IMR-90 (cell line): ENCODE measurements around the gene EHMT1. TPM values are rescaled to one million over a fixed set of nuclear protein-coding genes. Genes with fewer than 3 reads are reported as not detected.

Source experiments
- ATAC-seq: fragments of 200-7000 bp; cut with Tn5 transposase; 2 replicates; pipeline ENCODE4 v1.9.1; 2020; ENCODE audit warnings: low read depth, mild to moderate bottlenecking, moderate library complexity
- BruUV-seq: library from RNA; stranded (reverse); fragments of 400-500 nt; replicated peaks from 2 replicates; lab custom pipeline; 2021; lab: Mats Ljungman, UMichigan
- CTCF ChIA-PET: fragments of 300-600 bp; formaldehyde crosslinking; extraction: SDS; loops from one replicate; lab custom pipeline; 2021; ENCODE audit warnings: antibody characterized with exemption; lab: Yijun Ruan, JAX
- POLR2A ChIA-PET: fragments of 300-600 bp; sonication (Branson Sonifier 250); formaldehyde crosslinking; loops from one replicate; lab custom pipeline; 2022; ENCODE audit warnings: antibody characterized with exemption; ENCODE audit not compliant: unreplicated experiment; lab: Charles Lee
- DNase-seq: peaks from one replicate; pipeline ENCODE4 v3.0.0; 2013
- H2AFZ ChIP-seq: replicated peaks from 2 replicates; pipeline ENCODE3; 2013; ENCODE audit warnings: low read length, mild to moderate bottlenecking; ENCODE audit not compliant: poor library complexity
- H2AK5ac ChIP-seq: 2 replicates; pipeline ENCODE4 v1.6.1; 2013; ENCODE audit warnings: low read depth, low read length, inconsistent platforms
- H2AK9ac ChIP-seq: replicated peaks from 2 replicates; pipeline ENCODE3; 2013; ENCODE audit warnings: mild to moderate bottlenecking, low read depth, low read length, moderate library complexity; ENCODE audit not compliant: poor library complexity
- H2BK120ac ChIP-seq: 2 replicates; pipeline ENCODE4 v1.6.1; 2013; ENCODE audit warnings: low read depth, low read length, inconsistent platforms
- H2BK15ac ChIP-seq: 3 replicates; pipeline ENCODE4 v1.6.1; 2013; ENCODE audit warnings: low read depth, low read length, inconsistent platforms
- H2BK20ac ChIP-seq: 2 replicates; pipeline ENCODE4 v1.6.1; 2013; ENCODE audit warnings: low read depth, mild to moderate bottlenecking, inconsistent platforms, low read length, moderate library complexity
- H2BK5ac ChIP-seq: 2 replicates; pipeline ENCODE4 v1.6.1; 2013; ENCODE audit warnings: mild to moderate bottlenecking, low read depth, low read length, inconsistent platforms; ENCODE audit not compliant: poor library complexity, severe bottlenecking
- H3K14ac ChIP-seq: replicated peaks from 2 replicates; pipeline ENCODE4 v1.6.1; 2013; ENCODE audit warnings: low read depth, low read length, inconsistent platforms
- H3K18ac ChIP-seq: 2 replicates; pipeline ENCODE4 v1.6.1; 2013; ENCODE audit warnings: low read depth, low read length, control low read depth
- H3K23ac ChIP-seq: 2 replicates; pipeline ENCODE4 v1.6.1; 2013; ENCODE audit warnings: low read depth, low read length, inconsistent platforms
- H3K27ac ChIP-seq: 2 replicates; pipeline ENCODE4 v1.5.1; 2013; ENCODE audit warnings: mild to moderate bottlenecking, control low read depth, low read length; ENCODE audit not compliant: insufficient read depth
- H3K27me3 ChIP-seq: 2 replicates; pipeline ENCODE4 v1.6.1; 2013; ENCODE audit warnings: low read length; ENCODE audit not compliant: control insufficient read depth, insufficient read depth
- H3K36me3 ChIP-seq: 2 replicates; pipeline ENCODE4 v1.6.1; 2013; ENCODE audit warnings: low read length, mixed read lengths; ENCODE audit not compliant: control insufficient read depth, insufficient read depth
- H3K4ac ChIP-seq: 2 replicates; pipeline ENCODE4 v1.6.1; 2013; ENCODE audit warnings: low read depth, low read length, inconsistent platforms
- H3K4me1 ChIP-seq: 2 replicates; pipeline ENCODE4 v1.6.1; 2013; ENCODE audit warnings: low read length, mixed read lengths; ENCODE audit not compliant: control insufficient read depth, insufficient read depth
- H3K4me2 ChIP-seq: 2 replicates; pipeline ENCODE4 v1.6.1; 2013; ENCODE audit warnings: low read depth, mild to moderate bottlenecking, control low read depth, low read length, moderate library complexity
- H3K4me3 ChIP-seq: 2 replicates; pipeline ENCODE4 v1.5.1; 2013; ENCODE audit warnings: low read depth, mild to moderate bottlenecking, control low read depth, low read length, moderate library complexity; ENCODE audit not compliant: insufficient read depth
- H3K56ac ChIP-seq: 2 replicates; pipeline ENCODE4 v1.6.1; 2013; ENCODE audit warnings: low read length, inconsistent platforms; ENCODE audit not compliant: insufficient read depth; ENCODE audit errors: extremely low read depth
- H3K79me1 ChIP-seq, 2 experiments: 2 replicates each; pipeline ENCODE4 v1.6.1; 2013; ENCODE audit warnings: low read length in 2 of 2, inconsistent platforms in 1 of 2, low read depth in 1 of 2
- H3K9ac ChIP-seq: 2 replicates; pipeline ENCODE4 v1.6.1; 2013; ENCODE audit warnings: low read depth, low read length, control low read depth
- H3K9me1 ChIP-seq: 2 replicates; pipeline ENCODE4 v1.6.1; 2013; ENCODE audit warnings: low read length, inconsistent platforms; ENCODE audit not compliant: insufficient read depth
- H3K9me3 ChIP-seq: 2 replicates; pipeline ENCODE4 v1.6.1; 2013; ENCODE audit warnings: low read length; ENCODE audit not compliant: control insufficient read depth, insufficient read depth
- H4K20me1 ChIP-seq: 2 replicates; pipeline ENCODE4 v1.6.1; 2013; ENCODE audit warnings: low read length, inconsistent platforms; ENCODE audit not compliant: insufficient read depth
- H4K5ac ChIP-seq: 2 replicates; pipeline ENCODE4 v1.6.1; 2013; ENCODE audit warnings: mild to moderate bottlenecking, low read depth, low read length, control low read depth
- H4K8ac ChIP-seq, 2 experiments: 2 replicates each; pipeline ENCODE4 v1.6.1; 2013; ENCODE audit warnings: low read depth in 2 of 2, low read length in 2 of 2, control low read depth in 1 of 2, inconsistent platforms in 1 of 2
- H4K91ac ChIP-seq: 2 replicates; pipeline ENCODE4 v1.6.1; 2013; ENCODE audit warnings: low read depth, low read length, inconsistent platforms; ENCODE audit not compliant: insufficient read depth
- CHD1 ChIP-seq: IDR thresholded peaks from 2 replicates; pipeline ENCODE4 v1.6.1; 2012; ENCODE audit warnings: low read depth, low read length, improper control_type of control experiment
- MXI1 ChIP-seq: IDR thresholded peaks from 2 replicates; pipeline ENCODE4 v1.6.1; 2012; ENCODE audit warnings: low read depth, mild to moderate bottlenecking, low read length, moderate library complexity, borderline replicate concordance
- NFE2L2 ChIP-seq: fragments of 150-350 bp; IDR thresholded peaks from 2 replicates; pipeline ENCODE4 v1.6.1; 2016; ENCODE audit warnings: low read depth, mild to moderate bottlenecking, low read length
- POLR2A ChIP-seq: IDR thresholded peaks from 2 replicates; pipeline ENCODE4 v1.6.1; 2012; ENCODE audit warnings: mild to moderate bottlenecking, low read depth, low read length
- RCOR1 ChIP-seq: IDR thresholded peaks from 2 replicates; pipeline ENCODE4 v1.6.1; 2012; ENCODE audit warnings: mild to moderate bottlenecking, low read length, improper control_type of control experiment; ENCODE audit not compliant: insufficient replicate concordance
- RFX5 ChIP-seq: IDR thresholded peaks from 2 replicates; pipeline ENCODE4 v1.8.0; 2012; ENCODE audit warnings: low read depth, mild to moderate bottlenecking, low read length, moderate library complexity
- WGBS, 2 experiments: methylation state at CpG; one replicate each; pipeline versions ENCODE4 v1.1.5 to v1.1.7; 2013; ENCODE audit warnings: missing lambda C conversion rate in 2 of 2; ENCODE audit not compliant: insufficient read length in 1 of 2; ENCODE audit errors: extremely low coverage in 2 of 2; 5-methylcytosine and 5-hydroxymethylcytosine counted together
- dilution Hi-C: fragments of 300-500 bp; cut with HindIII; formaldehyde crosslinking; loops from one replicate; pipeline ENCODE4 v1.14.3; 2018; ENCODE audit warnings: low sequenced_read_pairs; ENCODE audit not compliant: unreplicated experiment
- in situ Hi-C: fragments of 300-500 bp; cut with MboI; formaldehyde crosslinking; loops from 3 replicates; pipeline ENCODE4 v1.14.3; 2019; ENCODE audit warnings: low sequenced_read_pairs, inconsistent platforms, mixed read lengths
- intact Hi-C: fragments of 100-400 bp; cut with micrococcal nuclease; formaldehyde crosslinking; loops from 2 replicates; pipeline ENCODE4 v1.10.0; 2022
- polyA plus RNA-seq, 3 experiments: library from polyadenylated mRNA; depleted of rRNA; stranded (reverse); fragments of >200 nt; gene quantifications; 2 replicates each; pipeline ENCODE4 v1.2.3, GENCODE V29; 2012; ENCODE audit warnings: low replicate concordance in 1 of 3
- total RNA-seq: library from RNA; depleted of rRNA; stranded (reverse); fragments of >200 nt; gene quantifications from 2 replicates; pipeline ENCODE4 v1.2.3, GENCODE V29; 2012

EHMT1 gene
- total and polyA plus RNA-seq, 2 of the 4 experiments (the other 2 are of a cell fraction) = 32.8 to 35.1 TPM

GRCh38 chr9:137762414-137763061 is 143.7 kb downstream of the EHMT1 start:
- Histone ChIP-seq H3K4ac (0 out of 2 replicates have a peak overlapping the region, but pooled peaks have one; percentile 13), H2AK9ac (no peak overlapping the region), H3K9ac (no peak overlapping the region), H3K27ac (no peak overlapping the region), H3K23ac (no peak overlapping the region), H3K4me1 (peaks cover 2% of the 10 kb centered on the region; the same call in 1 of the 2 replicates), H2BK20ac (no peak overlapping the region), H3K4me3 (no peak overlapping the region), H3K4me2 (no peak overlapping the region), H4K8ac (0 out of 4 replicates have a peak overlapping the region, but pooled peaks of 1 of the 2 experiments have one; percentile 10), H3K18ac (no peak overlapping the region), H3K27me3 (no peaks in the 10 kb centered on the region), H2BK120ac (no peak overlapping the region), H3K14ac (no peak overlapping the region), H2AFZ (no peak overlapping the region), H3K79me1 (peaks cover 17 to 62% of the 10 kb centered on the region in 2 experiments), H2BK15ac (no peak overlapping the region), H3K9me3 (no peaks in the 10 kb centered on the region), H4K91ac (no peak overlapping the region), H4K20me1 (0 out of 2 replicates have a peak, but pooled peaks cover 3% of the 10 kb centered on the region), H2BK5ac (no peak overlapping the region), H2AK5ac (no peak overlapping the region), H3K36me3 (peaks cover 60% of the 10 kb centered on the region), H3K9me1 (peaks cover 20% of the 10 kb centered on the region), H4K5ac (no peak overlapping the region), H3K56ac (no peak overlapping the region)
- ChIA-PET CTCF (interaction anchor here (0.6 kb wide), 1 partner anchor 13 kb away, joined by 3 read pairs; no protein-coding TSS in a partner anchor), POLR2A (no interaction called here)
- intact Hi-C loops = no loop called here
- no TSS peak for BruUV-seq
- in situ Hi-C loops = no loop called here
- TF ChIP-seq MXI1 = no peak
- TF ChIP-seq NFE2L2 = no peak
- TF ChIP-seq RCOR1 = no peak
- no peak for TF ChIP-seq RFX5
- TF ChIP-seq POLR2A = no peak
- TF ChIP-seq CHD1 = no peak
- ATAC-seq (no peak), DNase-seq (peak; percentile 59)
- dilution Hi-C loops = no loop called here
- 74% methylated on average over 10 of the region's 21 CpGs; no CpG with 5 or more reads in 1 of the 2 experiments for WGBS, 2 experiments
